PC-9 (cell line): ENCODE data around the gene RNF182. TPM values are rescaled to one million over a fixed set of nuclear protein-coding genes. Genes with fewer than 3 reads are reported as not detected.

Experiments used
- BruUV-seq: library from RNA; stranded (reverse); fragments of 400-500 nt; replicated peaks from 2 replicates; lab custom pipeline; 2021; lab: Mats Ljungman, UMichigan
- CTCF ChIA-PET: fragments of 300-600 bp; sonication (Branson Sonifier 250); formaldehyde crosslinking; loops from one replicate; lab custom pipeline; 2022; ENCODE audit warnings: antibody characterized with exemption; lab: Charles Lee
- POLR2A ChIA-PET: fragments of 300-600 bp; sonication (Branson Sonifier 250); formaldehyde crosslinking; loops from one replicate; lab custom pipeline; 2022; ENCODE audit warnings: antibody characterized with exemption; ENCODE audit not compliant: unreplicated experiment; lab: Charles Lee
- DNase-seq, 2 experiments: peaks; one replicate each; pipeline versions ENCODE4 v3.0.0 to v3.0.0-alpha.2; 2015 to 2022; ENCODE audit warnings: mixed read lengths in 1 of 2
- H2AFZ ChIP-seq: fragments of 200-600 bp; sonication (generic); 2 replicates; pipeline ENCODE4 v1.8.1; 2017; ENCODE audit warnings: antibody characterized with exemption
- H3F3A ChIP-seq: fragments of 200-600 bp; sonication (generic); 2 replicates; pipeline ENCODE4 v1.8.1; 2017; ENCODE audit warnings: antibody characterized with exemption, mild to moderate bottlenecking, low read depth; ENCODE audit not compliant: insufficient read depth
- H3K27ac ChIP-seq: fragments of 200-600 bp; sonication (generic); 2 replicates; pipeline ENCODE4 v1.6.1; 2016; ENCODE audit warnings: mixed run types
- H3K27me3 ChIP-seq: fragments of 200-600 bp; sonication (generic); 2 replicates; pipeline ENCODE4 v1.6.1; 2016; ENCODE audit warnings: low read depth, mixed run types; ENCODE audit not compliant: insufficient read depth
- H3K36me3 ChIP-seq: fragments of 200-600 bp; sonication (generic); 2 replicates; pipeline ENCODE4 v1.6.1; 2016; ENCODE audit warnings: low read depth, mixed run types
- H3K4me1 ChIP-seq: fragments of 200-600 bp; sonication (generic); replicated peaks from 2 replicates; pipeline ENCODE4 v1.6.1; 2016; ENCODE audit warnings: mixed run types; ENCODE audit not compliant: insufficient read depth
- H3K4me2 ChIP-seq: fragments of 200-600 bp; sonication (generic); 2 replicates; pipeline ENCODE4 v1.6.1; 2017; ENCODE audit warnings: mixed run types
- H3K4me3 ChIP-seq: fragments of 200-600 bp; sonication (generic); 2 replicates; pipeline ENCODE4 v1.6.1; 2016; ENCODE audit warnings: mixed run types
- H3K79me2 ChIP-seq: fragments of 200-600 bp; sonication (generic); 2 replicates; pipeline ENCODE4 v1.6.1; 2017; ENCODE audit warnings: low read depth, mixed run types
- H3K9me2 ChIP-seq: fragments of 200-600 bp; sonication (generic); 2 replicates; pipeline ENCODE4 v1.8.1; 2017; ENCODE audit warnings: mild to moderate bottlenecking; ENCODE audit not compliant: insufficient read depth
- H3K9me3 ChIP-seq: fragments of 200-600 bp; sonication (generic); 2 replicates; pipeline ENCODE4 v1.8.1; 2016; ENCODE audit warnings: low read depth; ENCODE audit not compliant: insufficient read depth
- H4K20me1 ChIP-seq: fragments of 200-600 bp; sonication (generic); 2 replicates; pipeline ENCODE4 v1.8.1; 2017; ENCODE audit not compliant: insufficient read depth
- EZH2 ChIP-seq: fragments of 200-600 bp; sonication (generic); IDR thresholded peaks from 2 replicates; pipeline ENCODE4 v1.8.0; 2017; ENCODE audit warnings: antibody characterized with exemption, low read depth
- intact Hi-C: fragments of 100-400 bp; cut with micrococcal nuclease; formaldehyde crosslinking; loops from one replicate; pipeline ENCODE4 v1.10.0; 2022; ENCODE audit not compliant: unreplicated experiment
- total RNA-seq: library from RNA; stranded (reverse); gene quantifications from 2 replicates; pipeline ENCODE4 v1.2.3, GENCODE V29; 2021
- TF ChIP-seq, protein P1 (sequence below): fragments of 200-600 bp; sonication (generic); conservative IDR thresholded peaks from 2 replicates; pipeline ENCODE4 v1.6.1; 2017; ENCODE audit warnings: mixed run types, antibody characterized with exemption, mild to moderate bottlenecking, moderate library complexity

RNF182 gene
- total RNA-seq, 1 experiment from 2014 or later = 0.13 TPM

- CTCF ChIA-PET = no interaction called here
- no TSS peak for BruUV-seq
Observed at GRCh38 chr6:14012313-14013030, 87.7 kb downstream of the RNF182 start.

DNA sequence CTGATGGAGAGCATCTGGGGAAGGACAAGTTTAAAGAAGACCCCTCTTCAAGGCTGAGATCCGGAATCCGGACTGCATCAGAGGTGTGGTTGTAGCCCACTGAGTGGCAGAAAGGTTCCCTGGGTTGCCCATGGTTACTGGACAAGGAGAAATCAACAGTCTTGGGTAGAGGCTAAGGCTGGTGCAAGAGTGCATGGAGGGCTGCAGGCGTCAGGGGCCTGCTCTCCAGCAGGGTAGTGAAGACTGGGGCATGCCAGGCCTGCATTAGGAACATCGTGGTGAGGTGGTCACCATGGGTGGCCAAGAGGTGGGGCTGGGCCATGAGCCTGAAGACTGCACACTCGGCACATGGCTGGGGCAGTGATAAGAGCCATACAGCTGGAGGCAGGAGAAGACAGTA, 91.2 kb downstream of the RNF182 start:
- intact Hi-C loops = no loop called here
- Histone ChIP-seq H3K4me1 (no peaks in the 10 kb centered on the region), H3K36me3 (no peaks in the 10 kb centered on the region), H3K9me2 (no peaks in the 10 kb centered on the region), H3K4me2 (no peak overlapping the region), H4K20me1 (no peaks in the 10 kb centered on the region), H3K9me3 (no peaks in the 10 kb centered on the region; the same call in 1 of the 2 replicates), H2AFZ (no peak overlapping the region), H3K4me3 (no peak overlapping the region), H3K79me2 (no peaks in the 10 kb centered on the region), H3K27ac (no peak overlapping the region), H3F3A (no peaks in the 10 kb centered on the region), H3K27me3 (no peaks in the 10 kb centered on the region)
- ChIA-PET CTCF (no interaction called here), POLR2A (no interaction called here)
- no TSS peak for BruUV-seq
- DNase-seq = no peak
- TF ChIP-seq EZH2 = no peak
- TF ChIP-seq, protein P1, sequence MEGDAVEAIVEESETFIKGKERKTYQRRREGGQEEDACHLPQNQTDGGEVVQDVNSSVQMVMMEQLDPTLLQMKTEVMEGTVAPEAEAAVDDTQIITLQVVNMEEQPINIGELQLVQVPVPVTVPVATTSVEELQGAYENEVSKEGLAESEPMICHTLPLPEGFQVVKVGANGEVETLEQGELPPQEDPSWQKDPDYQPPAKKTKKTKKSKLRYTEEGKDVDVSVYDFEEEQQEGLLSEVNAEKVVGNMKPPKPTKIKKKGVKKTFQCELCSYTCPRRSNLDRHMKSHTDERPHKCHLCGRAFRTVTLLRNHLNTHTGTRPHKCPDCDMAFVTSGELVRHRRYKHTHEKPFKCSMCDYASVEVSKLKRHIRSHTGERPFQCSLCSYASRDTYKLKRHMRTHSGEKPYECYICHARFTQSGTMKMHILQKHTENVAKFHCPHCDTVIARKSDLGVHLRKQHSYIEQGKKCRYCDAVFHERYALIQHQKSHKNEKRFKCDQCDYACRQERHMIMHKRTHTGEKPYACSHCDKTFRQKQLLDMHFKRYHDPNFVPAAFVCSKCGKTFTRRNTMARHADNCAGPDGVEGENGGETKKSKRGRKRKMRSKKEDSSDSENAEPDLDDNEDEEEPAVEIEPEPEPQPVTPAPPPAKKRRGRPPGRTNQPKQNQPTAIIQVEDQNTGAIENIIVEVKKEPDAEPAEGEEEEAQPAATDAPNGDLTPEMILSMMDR = no peak

More at GRCh38 chr6:14012313-14013030, 87.7 kb downstream of the RNF182 start:
- POLR2A ChIA-PET = no interaction called here
- no peaks in the 10 kb centered on the region for H3K9me2 ChIP-seq
- DNase-seq = no peak
- no peaks in the 10 kb centered on the region for H3K27me3 ChIP-seq
- no peak overlapping the region for H3K4me2 ChIP-seq
- H3K4me3 ChIP-seq = no peak overlapping the region
- no peaks in the 10 kb centered on the region for H4K20me1 ChIP-seq
- no peaks in the 10 kb centered on the region for H3K79me2 ChIP-seq
- no peaks in the 10 kb centered on the region for H3K9me3 ChIP-seq
- H2AFZ ChIP-seq = no peak overlapping the region
- TF ChIP-seq, protein P1 = no peak
- TF ChIP-seq EZH2 = no peak
- intact Hi-C loops = no loop called here
- H3K27ac ChIP-seq = no peak overlapping the region
- H3F3A ChIP-seq = peaks cover 3% of the 10 kb centered on the region; the same call in 1 of the 2 replicates
- no peaks in the 10 kb centered on the region for H3K36me3 ChIP-seq
- peaks cover 9% of the 10 kb centered on the region; the same call in 1 of the 2 replicates for H3K4me1 ChIP-seq

DNA sequence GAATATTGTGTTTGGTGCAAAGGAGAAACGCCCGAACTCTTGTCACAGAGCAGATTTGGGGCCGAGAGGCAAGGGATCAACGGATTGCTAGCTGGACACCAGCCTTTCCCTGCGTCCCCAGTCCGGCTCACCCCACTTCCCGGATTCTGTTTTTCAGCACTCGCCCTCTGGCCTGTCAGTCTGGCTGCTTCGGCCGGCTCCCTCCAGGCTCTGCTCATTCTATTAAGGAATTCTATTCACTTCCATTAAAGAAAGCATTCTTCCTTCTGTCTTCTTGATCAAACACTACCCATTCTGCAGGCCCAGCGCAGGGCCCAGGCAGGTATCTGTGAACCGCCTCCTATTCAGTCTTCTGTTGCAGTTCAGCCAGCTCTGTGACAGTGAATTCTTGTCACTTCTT, 91.7 kb downstream of the RNF182 start:
- Histone ChIP-seq H3F3A (no peaks in the 10 kb centered on the region), H3K79me2 (no peaks in the 10 kb centered on the region), H3K36me3 (no peaks in the 10 kb centered on the region), H3K9me2 (no peaks in the 10 kb centered on the region), H3K27ac (no peak overlapping the region), H3K9me3 (no peaks in the 10 kb centered on the region; the same call in 1 of the 2 replicates), H3K4me2 (no peak overlapping the region), H4K20me1 (no peaks in the 10 kb centered on the region), H2AFZ (no peak overlapping the region), H3K4me1 (no peaks in the 10 kb centered on the region), H3K4me3 (no peak overlapping the region), H3K27me3 (no peaks in the 10 kb centered on the region)
- intact Hi-C loops = no loop called here
- BruUV-seq = no TSS peak
- POLR2A ChIA-PET = no interaction called here
- CTCF ChIA-PET = no interaction called here
- TF ChIP-seq, protein P1 = no peak
- no peak for TF ChIP-seq EZH2
- DNase-seq = no peak
